ENCODE measurements around the gene CYB5RL. TPM values are rescaled to one million over a fixed set of nuclear protein-coding genes. Genes with fewer than 3 reads are reported as not detected.

CYB5RL gene
- total RNA-seq, 2 experiments from 2014 or later, result 2.0 to 2.1 TPM

DNA sequence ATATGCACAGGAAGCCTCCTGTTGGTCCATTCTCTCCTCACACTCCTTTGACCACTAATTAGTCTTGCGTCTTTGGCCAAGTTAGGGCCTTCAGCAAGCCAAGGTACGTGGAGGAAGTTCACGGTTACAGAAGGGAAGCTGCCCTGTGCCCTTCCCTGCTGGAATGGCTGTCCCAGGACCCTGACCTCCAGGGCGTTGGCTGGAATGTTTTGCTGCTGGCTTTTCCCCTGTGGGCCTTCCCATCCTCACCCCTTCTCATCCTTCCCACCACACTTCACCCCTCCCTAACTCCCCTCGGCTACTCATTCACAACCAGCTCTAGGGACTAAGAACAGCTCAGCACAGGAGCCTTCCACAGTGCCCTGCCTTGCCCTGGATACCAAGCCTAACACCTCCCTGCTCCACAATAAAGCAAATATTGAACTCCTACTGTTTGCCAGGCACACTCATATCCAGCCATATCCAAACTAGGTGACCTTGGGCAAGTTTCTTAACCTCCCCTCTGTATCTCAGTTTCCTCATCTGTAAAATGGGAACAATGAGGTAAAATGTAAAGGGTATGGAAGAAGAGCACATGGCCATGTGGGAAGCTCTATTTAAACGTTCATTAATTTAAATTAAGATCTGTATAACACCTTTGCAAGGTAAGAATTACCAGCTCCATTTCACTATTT, 38.2 kb downstream of the CYB5RL start:
- no peaks in the 10 kb centered on the region for H3K9me3 ChIP-seq (ENCODE audit: control insufficient read depth in 1 of 2, insufficient read depth in 1 of 2, low read length in 2 of 2)
- TF ChIP-seq, protein P1, sequence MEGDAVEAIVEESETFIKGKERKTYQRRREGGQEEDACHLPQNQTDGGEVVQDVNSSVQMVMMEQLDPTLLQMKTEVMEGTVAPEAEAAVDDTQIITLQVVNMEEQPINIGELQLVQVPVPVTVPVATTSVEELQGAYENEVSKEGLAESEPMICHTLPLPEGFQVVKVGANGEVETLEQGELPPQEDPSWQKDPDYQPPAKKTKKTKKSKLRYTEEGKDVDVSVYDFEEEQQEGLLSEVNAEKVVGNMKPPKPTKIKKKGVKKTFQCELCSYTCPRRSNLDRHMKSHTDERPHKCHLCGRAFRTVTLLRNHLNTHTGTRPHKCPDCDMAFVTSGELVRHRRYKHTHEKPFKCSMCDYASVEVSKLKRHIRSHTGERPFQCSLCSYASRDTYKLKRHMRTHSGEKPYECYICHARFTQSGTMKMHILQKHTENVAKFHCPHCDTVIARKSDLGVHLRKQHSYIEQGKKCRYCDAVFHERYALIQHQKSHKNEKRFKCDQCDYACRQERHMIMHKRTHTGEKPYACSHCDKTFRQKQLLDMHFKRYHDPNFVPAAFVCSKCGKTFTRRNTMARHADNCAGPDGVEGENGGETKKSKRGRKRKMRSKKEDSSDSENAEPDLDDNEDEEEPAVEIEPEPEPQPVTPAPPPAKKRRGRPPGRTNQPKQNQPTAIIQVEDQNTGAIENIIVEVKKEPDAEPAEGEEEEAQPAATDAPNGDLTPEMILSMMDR (IDR thresholded peaks at IDR 0.05), result no peak
- H3K27ac Mint-ChIP-seq, result no peak overlapping the region
- H3K36me3 ChIP-seq (ENCODE audit: insufficient read depth, low read length), result no peaks in the 10 kb centered on the region
- no peak overlapping the region for H3K4me3 Mint-ChIP-seq
- no peak for ATAC-seq (ENCODE audit: poor library complexity)
- no peaks in the 10 kb centered on the region for H3K9me3 Mint-ChIP-seq
- no peaks in the 10 kb centered on the region for H3K27me3 ChIP-seq (ENCODE audit: control insufficient read depth in 1 of 2, insufficient read depth in 2 of 2, low read length in 2 of 2)
- ChIA-PET POLR2A (no interaction called here), CTCF (interaction anchor here (0.6 kb wide), 1 partner anchor 35 kb away, joined by 3 read pairs; no protein-coding TSS in a partner anchor)
- H3K4me1 ChIP-seq (ENCODE audit: insufficient read depth, low read length), result no peaks in the 10 kb centered on the region
- H3K4me3 ChIP-seq (ENCODE audit: low read length), result no peak overlapping the region
- no peaks in the 10 kb centered on the region for H3K4me1 Mint-ChIP-seq (ENCODE audit: low read depth)
- H3K36me3 Mint-ChIP-seq (ENCODE audit: low read depth), result no peaks in the 10 kb centered on the region
- no peak for DNase-seq
- H3K27ac ChIP-seq (ENCODE audit: low read depth in 1 of 2, low read length in 2 of 2), result no peak overlapping the region
- H3K27me3 Mint-ChIP-seq, result no peaks in the 10 kb centered on the region
- intact Hi-C loops (cut with DNase I, micrococcal nuclease), result no loop called here

DNA sequence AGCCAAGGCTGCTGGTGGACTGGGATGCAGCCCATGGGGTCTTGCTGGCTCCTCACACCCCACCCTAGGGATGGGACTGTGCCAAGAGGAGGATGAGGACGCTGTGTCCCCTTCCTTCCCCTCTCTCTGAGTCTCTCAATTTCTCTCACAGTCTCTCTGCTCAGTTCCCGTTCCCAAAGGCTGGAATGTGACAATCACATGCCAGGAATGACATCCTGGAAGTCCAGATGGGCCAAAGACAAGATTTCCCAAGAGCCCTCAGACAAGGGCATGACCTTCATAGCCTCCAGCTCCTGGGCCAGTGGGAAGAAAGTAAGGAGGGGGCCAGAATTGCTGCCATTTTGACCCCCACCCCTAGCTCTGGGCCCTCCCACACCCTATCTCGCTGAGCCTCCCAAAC, 39.5 kb downstream of the CYB5RL start:
- Mint-ChIP-seq H3K27me3 (no peaks in the 10 kb centered on the region), H3K36me3 (ENCODE audit: low read depth) (no peaks in the 10 kb centered on the region), H3K9me3 (no peaks in the 10 kb centered on the region), H3K4me1 (ENCODE audit: low read depth) (no peaks in the 10 kb centered on the region), H3K4me3 (no peak overlapping the region), H3K27ac (no peak overlapping the region)
- no peaks in the 10 kb centered on the region for H3K36me3 ChIP-seq (ENCODE audit: insufficient read depth, low read length)
- H3K9me3 ChIP-seq (ENCODE audit: control insufficient read depth in 1 of 2, insufficient read depth in 1 of 2, low read length in 2 of 2), result no peaks in the 10 kb centered on the region
- H3K27me3 ChIP-seq (ENCODE audit: control insufficient read depth in 1 of 2, insufficient read depth in 2 of 2, low read length in 2 of 2), result no peaks in the 10 kb centered on the region
- H3K4me3 ChIP-seq (ENCODE audit: low read length), result no peak overlapping the region
- POLR2A ChIA-PET, result no interaction called here
- CTCF ChIA-PET, result no interaction called here
- no peaks in the 10 kb centered on the region for H3K4me1 ChIP-seq (ENCODE audit: insufficient read depth, low read length)
- ATAC-seq (ENCODE audit: poor library complexity), result no peak
- H3K27ac ChIP-seq (ENCODE audit: low read depth in 1 of 2, low read length in 2 of 2), result no peak overlapping the region
- DNase-seq, result no peak
- intact Hi-C loops (cut with DNase I, micrococcal nuclease), result no loop called here
- TF ChIP-seq, protein P1 (IDR thresholded peaks at IDR 0.05), result no peak

DNA sequence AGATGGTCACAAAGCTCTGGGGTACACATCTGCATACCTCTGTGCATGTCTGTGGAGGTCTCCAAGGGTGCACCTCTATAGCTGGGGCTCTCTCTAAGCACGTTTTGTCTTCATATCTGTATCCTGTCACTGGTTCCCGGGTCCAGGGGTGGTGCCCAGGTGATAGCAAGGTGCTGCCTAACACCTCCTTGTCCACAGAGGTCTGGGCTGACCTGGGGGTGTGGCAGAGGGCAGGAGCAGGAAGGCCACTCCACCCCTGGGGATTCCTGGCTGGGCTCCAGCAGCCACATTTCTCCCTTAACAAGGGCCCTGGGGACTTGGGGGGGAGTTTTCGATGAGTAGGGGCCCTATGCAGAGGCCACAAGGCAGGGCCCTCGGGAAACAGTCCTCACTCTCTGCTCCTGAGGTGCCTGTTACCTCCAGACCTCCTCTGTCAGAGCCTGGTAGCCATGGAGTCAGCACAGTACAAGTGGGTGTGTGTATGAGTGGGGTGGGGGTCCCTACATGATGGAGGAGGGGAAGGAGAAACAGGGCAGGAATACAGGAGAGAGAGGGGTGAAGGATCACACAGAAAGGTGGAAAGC, 40.0 kb downstream of the CYB5RL start:
- intact Hi-C loops (cut with DNase I, micrococcal nuclease), result no loop called here
- Mint-ChIP-seq H3K4me3 (no peak overlapping the region), H3K36me3 (ENCODE audit: low read depth) (no peaks in the 10 kb centered on the region), H3K9me3 (no peaks in the 10 kb centered on the region), H3K4me1 (ENCODE audit: low read depth) (no peaks in the 10 kb centered on the region), H3K27me3 (no peaks in the 10 kb centered on the region), H3K27ac (no peak overlapping the region)
- H3K36me3 ChIP-seq (ENCODE audit: insufficient read depth, low read length), result no peaks in the 10 kb centered on the region
- TF ChIP-seq, protein P1 (IDR thresholded peaks at IDR 0.05), result no peak
- no peak overlapping the region for H3K27ac ChIP-seq (ENCODE audit: low read depth in 1 of 2, low read length in 2 of 2)
- ChIA-PET CTCF (interaction anchor here (0.6 kb wide), 1 partner anchor 199 kb away, joined by 3 read pairs; no protein-coding TSS in a partner anchor), POLR2A (no interaction called here)
- no peaks in the 10 kb centered on the region for H3K27me3 ChIP-seq (ENCODE audit: control insufficient read depth in 1 of 2, insufficient read depth in 2 of 2, low read length in 2 of 2)
- no peak overlapping the region for H3K4me3 ChIP-seq (ENCODE audit: low read length)
- no peaks in the 10 kb centered on the region for H3K4me1 ChIP-seq (ENCODE audit: insufficient read depth, low read length)
- no peak for ATAC-seq (ENCODE audit: poor library complexity)
- no peak for DNase-seq
- no peaks in the 10 kb centered on the region for H3K9me3 ChIP-seq (ENCODE audit: control insufficient read depth in 1 of 2, insufficient read depth in 1 of 2, low read length in 2 of 2)
